Activated naive CD8-positive, alpha-beta T cell treated with anti-CD3 and anti-CD28 coated beads for 36 hours (primary cell): ENCODE measurements around the gene DDX5. TPM values are rescaled to one million over a fixed set of nuclear protein-coding genes. Genes with fewer than 3 reads are reported as not detected.

Source experiments
- DNase-seq: peaks from one replicate; pipeline ENCODE4 v3.0.0; 2021
- H3K27ac Mint-ChIP-seq: one replicate; pipeline ENCODE4 v1.8.0; 2022; ENCODE audit warnings: mild to moderate bottlenecking, moderate library complexity, mixed read lengths
- H3K27me3 Mint-ChIP-seq: one replicate; pipeline ENCODE4 v1.8.0; 2022; ENCODE audit warnings: mild to moderate bottlenecking, mixed read lengths
- H3K36me3 Mint-ChIP-seq: one replicate; pipeline ENCODE4 v1.8.0; 2021; ENCODE audit warnings: mild to moderate bottlenecking, mixed read lengths
- H3K4me1 Mint-ChIP-seq: one replicate; pipeline ENCODE4 v1.8.0; 2021; ENCODE audit warnings: mixed read lengths
- H3K4me3 Mint-ChIP-seq: one replicate; pipeline ENCODE4 v1.8.0; 2022; ENCODE audit warnings: mild to moderate bottlenecking, moderate library complexity, mixed read lengths
- H3K9me3 Mint-ChIP-seq: one replicate; pipeline ENCODE4 v1.8.0; 2022; ENCODE audit warnings: mixed read lengths
- total RNA-seq, 2 experiments: library from RNA; stranded (reverse); gene quantifications; one replicate each; pipeline ENCODE4 v1.2.3, GENCODE V29; 2021

DDX5 gene
- total RNA-seq, result 100 to 1,000 TPM; 719 to 745 TPM

DNA sequence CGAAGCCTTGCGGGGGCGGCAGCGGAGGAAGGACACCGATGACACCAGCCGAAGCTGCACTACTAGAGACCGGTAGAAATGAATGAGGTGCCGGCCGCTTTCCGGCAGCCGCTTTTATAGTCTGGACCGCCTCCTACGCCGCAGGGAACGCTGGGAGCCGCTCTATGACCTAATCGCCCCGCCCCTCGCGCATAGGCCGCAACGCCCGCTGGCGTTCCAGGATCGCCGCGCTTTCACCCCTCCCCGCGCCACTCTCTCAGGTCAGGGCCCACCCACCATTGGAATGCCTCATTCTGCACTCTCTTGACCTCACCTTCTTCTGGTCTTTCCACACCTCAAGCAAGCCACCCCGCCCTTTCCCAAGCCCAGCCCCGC lies at the start of gene DDX5:
Gene DDX5, minus strand, starts transcription at position 89 of the 375 bp plus-strand sequence. CDS start 170 bp downstream, outside the sequence.
- H3K27me3 Mint-ChIP-seq, result no peaks in the 10 kb centered on the region

DNA sequence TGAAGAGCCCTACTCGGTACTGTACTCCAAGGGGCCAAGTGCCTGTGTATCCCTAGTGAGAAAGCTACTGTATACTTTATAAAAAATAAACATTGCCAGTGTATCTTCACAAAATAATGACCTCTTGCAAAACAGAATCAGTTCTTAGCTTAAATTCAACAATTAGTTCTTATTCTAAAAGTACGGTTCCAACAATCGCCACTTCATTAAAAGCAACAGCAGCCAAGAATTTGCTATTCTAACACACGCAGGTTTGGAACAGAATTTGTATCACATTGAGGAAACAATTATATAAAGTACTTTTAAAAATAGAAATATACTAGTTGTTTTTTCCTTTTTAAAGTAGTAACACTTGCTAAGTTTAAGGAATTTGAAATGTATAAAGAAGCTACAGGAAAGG lies 49.2 kb upstream of the DDX5 start:
- H3K4me3 Mint-ChIP-seq, result no peak overlapping the region
- no peak overlapping the region for H3K27ac Mint-ChIP-seq
- no peaks in the 10 kb centered on the region for H3K27me3 Mint-ChIP-seq
- H3K36me3 Mint-ChIP-seq, result no peaks in the 10 kb centered on the region
- H3K4me1 Mint-ChIP-seq, result no peaks in the 10 kb centered on the region
- no peak for DNase-seq
- no peaks in the 10 kb centered on the region for H3K9me3 Mint-ChIP-seq

More for the DNA sequence above, at the start of gene DDX5:
- Mint-ChIP-seq H3K27ac (peak within 1 kb of the TSS; percentile 100), H3K9me3 (no peaks in the 10 kb centered on the region), H3K36me3 (peaks cover 61% of the 10 kb centered on the region), H3K4me3 (peak within 1 kb of the TSS; percentile 98), H3K4me1 (peaks cover 43% of the 10 kb centered on the region)
- peak; percentile 96 for DNase-seq

DNA sequence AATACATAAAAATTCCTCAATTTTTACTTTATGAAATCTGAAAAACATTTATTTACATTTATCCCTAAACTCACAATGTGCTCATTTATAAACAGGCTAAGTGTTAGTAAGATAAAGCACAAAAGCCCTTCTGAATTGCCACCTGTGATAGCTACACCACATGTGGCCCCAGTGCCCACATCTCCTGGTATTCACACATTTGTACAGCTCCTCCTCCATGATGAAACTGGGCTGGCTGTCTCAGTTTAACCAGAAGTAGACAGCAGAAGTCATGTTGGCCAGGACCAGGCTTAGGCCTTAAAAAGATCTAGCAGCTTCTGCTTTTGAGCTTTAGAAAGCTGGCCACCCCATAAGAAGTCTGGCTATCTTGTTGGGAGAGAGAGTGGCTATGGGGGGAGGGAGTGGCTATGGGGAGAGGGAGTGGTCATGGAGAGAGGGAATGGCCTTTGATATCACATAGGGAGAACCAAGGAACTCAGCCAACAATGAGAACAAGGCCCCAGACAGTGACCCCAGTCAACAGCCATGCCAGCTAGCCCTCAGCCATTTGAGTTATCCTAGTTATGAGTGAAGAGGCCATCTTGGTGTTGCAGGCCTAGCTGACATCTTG lies 48.0 kb upstream of the DDX5 start:
- DNase-seq, result no peak
- Mint-ChIP-seq H3K27ac (no peak overlapping the region), H3K36me3 (no peaks in the 10 kb centered on the region), H3K9me3 (no peaks in the 10 kb centered on the region), H3K4me1 (no peaks in the 10 kb centered on the region), H3K4me3 (no peak overlapping the region), H3K27me3 (no peaks in the 10 kb centered on the region)

DNA sequence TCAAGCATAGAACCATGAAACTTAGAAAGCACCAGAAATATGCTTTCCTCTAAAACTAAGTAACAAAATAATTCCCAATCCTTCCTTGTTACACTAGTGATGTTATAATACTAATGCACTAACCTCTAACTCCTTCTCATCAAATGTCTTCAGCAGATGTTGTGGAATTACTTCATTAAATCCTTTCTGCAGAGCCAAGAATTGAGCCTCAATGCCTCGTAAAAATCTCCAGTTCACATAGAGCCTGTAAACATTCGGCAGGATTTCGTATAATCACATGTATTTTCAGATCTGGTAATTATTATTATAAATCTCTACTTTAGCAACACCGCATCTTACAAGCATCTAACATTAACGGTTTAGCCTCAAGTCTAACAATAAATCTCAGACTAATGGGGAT lies 45.4 kb upstream of the DDX5 start:
- Mint-ChIP-seq H3K27me3 (no peaks in the 10 kb centered on the region), H3K4me3 (no peak overlapping the region), H3K27ac (no peak overlapping the region), H3K4me1 (no peaks in the 10 kb centered on the region), H3K9me3 (no peaks in the 10 kb centered on the region), H3K36me3 (peaks cover 3% of the 10 kb centered on the region)
- no peak for DNase-seq

DNA sequence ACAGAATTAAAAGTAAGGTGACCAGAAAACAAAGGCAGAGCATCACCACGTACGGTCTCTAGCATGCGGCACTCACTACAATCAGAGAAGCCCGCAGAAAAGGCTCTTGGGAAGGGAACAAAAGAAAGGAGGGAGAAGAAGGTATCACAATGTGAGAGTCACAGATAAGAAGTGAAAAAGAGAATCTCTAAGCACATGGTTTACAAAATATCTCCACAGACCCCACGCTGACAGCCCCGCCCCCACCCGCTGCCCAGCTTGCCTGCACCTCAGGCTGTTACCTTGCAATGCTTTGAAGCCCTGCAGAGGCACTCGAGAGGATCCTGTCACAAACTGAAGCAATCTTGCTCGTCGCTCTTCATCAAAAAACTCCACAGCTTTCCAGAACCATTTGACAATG lies 41.2 kb upstream of the DDX5 start:
- Mint-ChIP-seq H3K4me3 (no peak overlapping the region), H3K27ac (no peak overlapping the region), H3K9me3 (no peaks in the 10 kb centered on the region), H3K4me1 (no peaks in the 10 kb centered on the region), H3K36me3 (peaks cover 3% of the 10 kb centered on the region), H3K27me3 (no peaks in the 10 kb centered on the region)
- no peak for DNase-seq

DNA sequence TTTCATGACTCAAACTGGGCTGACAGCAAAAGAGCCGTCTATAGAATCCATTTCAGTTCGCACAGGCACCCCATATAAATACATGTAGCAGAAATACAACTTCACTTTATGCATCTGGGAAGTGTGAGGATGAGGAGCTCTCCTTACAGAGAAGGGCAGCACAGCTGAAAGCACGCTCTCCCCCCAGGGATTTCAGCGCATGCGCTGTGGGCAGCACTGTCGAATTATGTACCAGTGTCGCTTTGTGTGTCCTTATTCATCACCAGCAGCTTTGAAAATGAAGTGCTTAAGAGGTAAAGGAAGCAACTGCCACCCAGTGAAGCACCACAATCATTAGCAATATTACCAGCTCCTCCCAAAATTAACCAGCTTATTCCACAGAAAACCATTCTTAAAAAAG lies 40.6 kb upstream of the DDX5 start:
- no peaks in the 10 kb centered on the region for H3K4me1 Mint-ChIP-seq
- H3K27ac Mint-ChIP-seq, result no peak overlapping the region
- peaks cover 3% of the 10 kb centered on the region for H3K36me3 Mint-ChIP-seq
- no peaks in the 10 kb centered on the region for H3K27me3 Mint-ChIP-seq
- H3K9me3 Mint-ChIP-seq, result no peaks in the 10 kb centered on the region
- no peak for DNase-seq
- no peak overlapping the region for H3K4me3 Mint-ChIP-seq

DNA sequence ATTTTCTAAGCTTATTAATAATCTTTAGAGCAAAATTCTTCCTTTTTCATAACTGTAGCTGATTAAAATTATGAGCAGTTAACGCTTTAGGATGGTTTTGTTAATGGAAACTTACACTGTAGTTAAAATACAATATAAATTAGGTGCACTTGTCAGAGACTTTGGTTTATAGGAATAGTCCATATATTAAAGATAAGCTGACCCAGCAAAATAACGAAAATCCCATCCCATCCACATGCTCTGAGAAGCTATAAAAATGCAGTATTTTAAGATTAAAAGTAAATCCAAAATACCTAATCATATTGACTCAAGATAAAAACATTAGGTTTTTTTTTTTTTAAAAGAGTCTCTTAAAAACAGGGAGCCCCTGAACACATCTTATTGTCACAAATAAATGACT lies 38.7 kb upstream of the DDX5 start:
- Mint-ChIP-seq H3K4me3 (no peak overlapping the region), H3K36me3 (peaks cover 3% of the 10 kb centered on the region), H3K4me1 (no peaks in the 10 kb centered on the region)

DNA sequence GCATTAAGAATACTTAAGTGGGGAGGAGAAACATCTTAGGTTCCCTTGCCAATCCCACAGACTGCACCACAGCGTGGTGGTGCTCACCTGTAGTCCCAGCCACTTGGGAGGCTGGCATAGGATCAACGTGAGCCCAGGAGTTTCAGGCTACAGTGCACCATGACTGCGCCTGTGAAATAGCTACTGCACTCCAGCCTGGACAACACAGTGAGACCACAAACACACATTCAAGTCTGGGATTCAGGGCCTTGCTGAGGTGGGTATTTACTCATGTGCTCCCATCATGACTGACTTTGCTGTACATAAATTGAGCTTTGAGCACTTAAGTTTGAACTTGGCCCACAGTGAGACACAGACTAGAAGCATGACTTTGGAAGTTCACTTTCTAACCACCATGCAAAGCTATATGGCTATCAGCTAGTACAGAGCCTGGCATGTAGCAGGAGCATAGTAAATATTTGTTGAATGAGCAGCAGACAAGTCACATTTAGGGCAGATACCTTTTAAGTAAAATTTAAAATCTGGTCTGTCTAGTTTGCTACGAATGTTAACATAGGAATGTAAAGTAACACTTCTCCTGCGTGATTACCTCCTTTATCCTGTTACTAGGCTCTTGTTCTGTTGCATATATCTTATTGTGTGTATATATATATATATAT lies 34.2 kb upstream of the DDX5 start:
- Mint-ChIP-seq H3K4me1 (no peaks in the 10 kb centered on the region), H3K9me3 (no peaks in the 10 kb centered on the region), H3K4me3 (no peak overlapping the region), H3K27me3 (no peaks in the 10 kb centered on the region), H3K27ac (no peak overlapping the region), H3K36me3 (peaks cover 8% of the 10 kb centered on the region)
- no peak for DNase-seq

More for the DNA sequence above, 38.7 kb upstream of the DDX5 start:
- DNase-seq, result no peak
- H3K27ac Mint-ChIP-seq, result no peak overlapping the region
- no peaks in the 10 kb centered on the region for H3K27me3 Mint-ChIP-seq
- H3K9me3 Mint-ChIP-seq, result no peaks in the 10 kb centered on the region

DNA sequence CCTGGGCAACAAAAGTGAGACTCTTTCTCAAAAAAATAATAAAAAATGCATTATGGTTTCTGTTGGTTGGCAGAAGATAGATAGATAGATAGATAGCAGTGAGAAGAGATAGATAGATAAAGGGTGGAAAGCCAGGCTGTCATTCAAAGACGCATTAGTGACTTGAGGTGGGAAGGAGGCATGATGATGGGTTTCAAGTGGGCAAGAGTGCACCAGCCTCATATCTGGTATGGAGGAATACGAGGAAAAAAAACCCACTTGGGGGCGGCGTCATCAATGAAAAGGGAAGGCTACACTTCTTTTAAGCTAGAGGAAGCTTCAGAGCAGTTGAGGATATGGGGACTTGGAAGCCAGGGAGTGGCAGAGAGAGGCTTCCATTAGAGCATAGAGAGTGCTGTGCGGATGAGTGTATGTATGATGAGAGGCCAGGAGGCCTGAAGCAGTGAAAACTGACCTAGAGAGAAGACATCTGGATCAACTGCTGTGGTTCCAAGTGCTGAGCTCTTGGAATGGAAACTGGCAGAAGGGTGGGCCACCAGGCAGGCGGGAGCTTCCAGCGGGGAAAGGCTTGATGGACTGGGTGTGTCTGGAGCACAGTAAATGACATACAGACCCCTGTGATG lies 32.5 kb upstream of the DDX5 start:
- Mint-ChIP-seq H3K4me3 (no peak overlapping the region), H3K4me1 (no peaks in the 10 kb centered on the region), H3K27ac (peak overlapping the region; percentile 32), H3K9me3 (no peaks in the 10 kb centered on the region), H3K27me3 (no peaks in the 10 kb centered on the region), H3K36me3 (peaks cover 11% of the 10 kb centered on the region)
- no peak for DNase-seq

DNA sequence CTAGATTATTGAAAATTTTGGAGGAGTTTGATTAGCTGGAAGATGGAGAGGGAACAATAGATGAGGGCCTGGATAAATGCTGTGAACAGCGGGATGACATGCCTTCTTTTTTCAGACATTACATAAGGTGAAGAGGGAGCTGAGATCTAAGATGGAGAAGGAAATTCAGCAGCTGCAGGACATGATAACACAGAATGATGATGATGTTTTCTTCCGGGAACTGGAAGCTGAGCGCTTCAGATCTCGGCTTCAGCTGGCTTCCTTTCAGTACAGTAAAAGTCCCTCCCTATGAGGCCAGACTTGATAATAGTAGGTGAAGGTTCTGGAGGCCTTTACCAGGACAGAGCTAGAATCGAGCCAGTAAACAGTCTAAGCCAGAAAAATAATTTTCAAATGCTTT lies 31.4 kb upstream of the DDX5 start:
- H3K4me1 Mint-ChIP-seq, result peaks cover 5% of the 10 kb centered on the region
- no peak overlapping the region for H3K4me3 Mint-ChIP-seq
- no peak for DNase-seq
- H3K36me3 Mint-ChIP-seq, result peaks cover 12% of the 10 kb centered on the region
- no peaks in the 10 kb centered on the region for H3K9me3 Mint-ChIP-seq
- no peak overlapping the region for H3K27ac Mint-ChIP-seq
- H3K27me3 Mint-ChIP-seq, result no peaks in the 10 kb centered on the region

DNA sequence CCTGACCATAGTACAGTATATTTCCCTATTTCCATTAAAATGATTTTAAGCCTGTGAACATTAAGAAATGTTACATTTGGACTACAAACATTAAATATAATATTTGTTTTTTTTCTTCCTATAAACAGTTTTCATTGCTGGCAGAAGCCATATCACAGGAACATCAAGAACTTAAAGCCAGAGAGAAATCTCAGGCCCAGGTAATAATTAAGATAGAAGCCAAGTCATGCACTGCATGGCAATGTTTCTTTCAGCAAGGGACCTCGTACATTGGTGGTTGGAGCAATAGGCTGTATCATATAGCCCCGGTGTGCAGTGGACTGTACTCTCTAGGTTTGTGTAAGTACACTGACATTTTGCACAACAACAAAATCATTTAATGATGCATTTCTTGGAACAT lies 30.8 kb upstream of the DDX5 start:
- H3K9me3 Mint-ChIP-seq, result no peaks in the 10 kb centered on the region
- no peaks in the 10 kb centered on the region for H3K27me3 Mint-ChIP-seq
- DNase-seq, result no peak
- no peak overlapping the region for H3K4me3 Mint-ChIP-seq
- no peak overlapping the region for H3K27ac Mint-ChIP-seq
- H3K36me3 Mint-ChIP-seq, result peaks cover 12% of the 10 kb centered on the region
- H3K4me1 Mint-ChIP-seq, result peaks cover 5% of the 10 kb centered on the region

DNA sequence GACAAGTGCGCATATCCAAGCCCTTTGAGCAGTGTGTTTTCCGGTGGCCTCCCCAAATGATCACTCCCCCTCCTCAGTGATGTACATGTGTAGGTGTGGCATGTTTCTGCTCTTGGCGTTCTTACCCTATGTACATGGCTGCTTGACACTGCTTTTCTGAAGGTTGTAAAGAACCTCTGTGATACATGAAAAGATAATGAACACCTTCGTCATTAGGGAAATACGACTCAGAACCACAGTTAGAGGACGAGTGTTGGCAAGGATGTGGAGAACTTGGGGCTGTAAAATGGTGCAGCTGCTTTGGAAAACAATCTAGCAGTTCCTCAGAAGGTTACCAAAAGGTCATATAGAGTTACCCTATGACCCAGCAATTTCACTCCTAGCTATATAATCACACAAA lies 29.3 kb upstream of the DDX5 start:
- no peak for DNase-seq
- H3K27ac Mint-ChIP-seq, result no peak overlapping the region
- no peaks in the 10 kb centered on the region for H3K27me3 Mint-ChIP-seq
- peaks cover 18% of the 10 kb centered on the region for H3K36me3 Mint-ChIP-seq
- no peaks in the 10 kb centered on the region for H3K9me3 Mint-ChIP-seq
- H3K4me3 Mint-ChIP-seq, result no peak overlapping the region
- H3K4me1 Mint-ChIP-seq, result peaks cover 5% of the 10 kb centered on the region

DNA sequence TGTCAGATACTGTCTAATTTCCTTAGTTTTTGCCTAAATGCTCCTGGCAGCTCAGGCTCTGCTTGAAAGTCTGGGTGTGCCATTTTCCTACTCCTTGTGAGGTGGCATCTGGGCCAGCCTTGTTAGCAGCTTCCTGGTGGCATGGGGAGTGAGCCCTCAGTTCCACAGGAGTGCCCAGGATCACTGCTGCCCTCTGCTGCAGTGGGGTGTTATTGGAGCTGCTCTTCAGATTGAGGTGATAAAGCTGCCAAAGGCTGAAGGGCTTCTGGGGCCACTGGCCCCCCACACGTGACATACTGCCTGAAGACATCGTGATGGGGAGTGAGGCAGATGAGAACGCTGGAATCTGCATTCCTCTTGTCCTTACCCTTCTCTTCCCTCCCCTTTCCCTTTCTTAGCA lies 28.1 kb upstream of the DDX5 start:
- DNase-seq, result no peak
- Mint-ChIP-seq H3K4me1 (peaks cover 5% of the 10 kb centered on the region), H3K9me3 (no peaks in the 10 kb centered on the region), H3K36me3 (peaks cover 15% of the 10 kb centered on the region), H3K27ac (peak overlapping the region; percentile 69), H3K27me3 (no peaks in the 10 kb centered on the region), H3K4me3 (no peak overlapping the region)

DNA sequence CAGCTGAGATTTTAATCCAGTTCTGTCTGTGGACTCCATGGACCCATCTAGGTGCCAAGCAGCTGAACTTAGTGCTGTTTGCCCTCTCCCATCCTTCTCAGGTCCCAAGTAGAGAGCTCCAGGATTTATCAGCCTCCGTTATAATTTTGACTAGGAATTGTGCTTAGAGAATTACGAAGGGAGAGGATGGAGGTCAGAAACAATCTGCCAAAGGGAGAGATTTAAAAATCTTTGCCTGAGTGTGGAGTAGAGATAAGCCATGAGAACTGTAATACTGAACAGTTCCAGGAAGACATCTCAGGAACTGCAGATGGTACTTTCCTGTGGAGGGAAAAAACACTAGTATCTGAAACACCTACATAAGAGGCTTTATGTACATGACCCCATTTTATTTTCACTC lies 27.7 kb upstream of the DDX5 start:
- no peak for DNase-seq
- no peak overlapping the region for H3K4me3 Mint-ChIP-seq
- no peaks in the 10 kb centered on the region for H3K9me3 Mint-ChIP-seq
- H3K4me1 Mint-ChIP-seq, result peaks cover 5% of the 10 kb centered on the region
- peaks cover 18% of the 10 kb centered on the region for H3K36me3 Mint-ChIP-seq
- no peaks in the 10 kb centered on the region for H3K27me3 Mint-ChIP-seq
- H3K27ac Mint-ChIP-seq, result peak overlapping the region; percentile 69

DNA sequence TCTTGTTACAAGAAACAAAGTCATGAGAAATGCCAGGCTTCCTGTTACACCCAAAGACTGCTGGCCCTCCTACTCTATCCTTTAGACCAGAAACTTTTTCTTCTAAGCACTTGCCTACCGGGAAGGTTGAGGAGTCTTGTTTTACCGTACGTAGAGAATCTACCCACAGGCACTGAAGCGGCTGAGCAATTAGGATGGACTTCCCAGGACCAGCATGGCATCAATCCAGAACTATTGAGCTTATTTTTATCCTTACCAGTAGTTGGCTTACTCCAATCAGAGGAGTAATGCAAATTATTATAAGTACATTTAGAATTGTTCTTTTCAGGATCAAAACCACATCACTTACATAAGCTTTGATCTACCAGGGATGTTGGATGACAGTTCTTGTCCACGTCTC lies 26.3 kb upstream of the DDX5 start:
- Mint-ChIP-seq H3K36me3 (peaks cover 13% of the 10 kb centered on the region), H3K4me1 (peaks cover 5% of the 10 kb centered on the region), H3K27ac (no peak overlapping the region), H3K4me3 (no peak overlapping the region), H3K27me3 (no peaks in the 10 kb centered on the region), H3K9me3 (no peaks in the 10 kb centered on the region)
- DNase-seq, result no peak

DNA sequence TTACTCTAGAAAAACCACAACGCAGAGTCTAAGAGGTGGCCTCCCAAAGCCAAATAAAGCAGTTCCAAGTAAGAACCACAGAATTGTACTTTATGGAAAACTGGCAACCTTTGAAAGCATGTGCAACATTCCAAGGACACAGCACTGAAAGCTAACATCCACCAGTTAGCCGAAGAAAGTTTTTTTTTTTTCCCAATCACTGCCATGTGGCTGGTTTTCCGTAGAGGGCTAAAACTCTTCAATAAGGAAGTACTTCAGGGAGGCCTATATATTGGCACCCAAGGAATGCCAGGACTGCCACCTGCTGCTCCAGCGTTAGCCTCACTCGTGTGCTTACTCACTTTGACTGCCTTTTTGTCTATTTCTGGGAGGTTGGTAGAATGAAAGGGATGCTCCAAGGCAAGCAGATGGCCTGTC lies 25.9 kb upstream of the DDX5 start:
- H3K27me3 Mint-ChIP-seq, result no peaks in the 10 kb centered on the region
- H3K4me1 Mint-ChIP-seq, result peaks cover 5% of the 10 kb centered on the region
- no peak overlapping the region for H3K27ac Mint-ChIP-seq
- DNase-seq, result no peak
- H3K9me3 Mint-ChIP-seq, result no peaks in the 10 kb centered on the region
- H3K36me3 Mint-ChIP-seq, result peaks cover 14% of the 10 kb centered on the region
- H3K4me3 Mint-ChIP-seq, result no peak overlapping the region
